Measurements from ENCODE around the gene COL4A1. TPM values are rescaled to one million over a fixed set of nuclear protein-coding genes. Genes with fewer than 3 reads are reported as not detected.
A peak's percentile ranks its signal among the peaks of the same experiment; 100 is the strongest.

The COL4A1 gene
- total RNA-seq, 1 donor from 2014 or later: 2,489 TPM

GRCh38 chr13:110182003-110182402, 125.0 kb downstream of the COL4A1 start:
- Histone ChIP-seq H3K4me1 (ENCODE audit: insufficient read depth, low read length) (peaks cover 16% of the 10 kb centered on the region), H3K27ac (ENCODE audit: low read depth, low read length) (no peak overlapping the region), H3K79me2 (ENCODE audit: insufficient read depth, low read length) (no peaks in the 10 kb centered on the region), H4K20me1 (ENCODE audit: insufficient read depth, low read length) (peaks cover 67% of the 10 kb centered on the region), H3K4me3 (ENCODE audit: insufficient read depth, low read depth, low read length) (no peak overlapping the region), H3K27me3 (ENCODE audit: insufficient read depth, low read length) (no peaks in the 10 kb centered on the region), H3K36me3 (ENCODE audit: insufficient read depth, low read length) (peaks cover 76% of the 10 kb centered on the region), H2AFZ (ENCODE audit: low read depth, low read length) (no peak overlapping the region), H3K9ac (ENCODE audit: low read length) (no peak overlapping the region), H3K4me2 (ENCODE audit: low read length) (no peak overlapping the region), H3K9me3 (ENCODE audit: insufficient read depth, low read depth, low read length) (no peaks in the 10 kb centered on the region)
- Mint-ChIP-seq H3K27me3 (ENCODE audit: low read depth, unreplicated experiment) (no peaks in the 10 kb centered on the region), H3K27ac (ENCODE audit: unreplicated experiment) (peak overlapping the region; percentile 82), H3K9me3 (ENCODE audit: unreplicated experiment) (no peaks in the 10 kb centered on the region), H3K4me1 (ENCODE audit: low read depth, unreplicated experiment) (peaks cover 16% of the 10 kb centered on the region), H3K36me3 (ENCODE audit: low read depth, unreplicated experiment) (peaks cover 53% of the 10 kb centered on the region), H3K4me3 (ENCODE audit: unreplicated experiment) (no peak overlapping the region)
- DNase-seq (ENCODE audit: low read depth): no peak
- FAIRE-seq: no peak
- TF ChIP-seq EZH2 (IDR thresholded peaks at IDR 0.05; ENCODE audit: insufficient read depth, low read length): no peak
- no peak for TF ChIP-seq CTCF (IDR thresholded peaks at IDR 0.05; ENCODE audit: insufficient read depth, low read depth, low read length)

- Histone ChIP-seq H3K9me3 (ENCODE audit: insufficient read depth, low read depth, low read length) (no peaks in the 10 kb centered on the region), H3K36me3 (ENCODE audit: insufficient read depth, low read length) (peaks cover 86% of the 10 kb centered on the region), H3K4me3 (ENCODE audit: insufficient read depth, low read depth, low read length) (no peak overlapping the region), H3K9ac (ENCODE audit: low read length) (no peak overlapping the region), H3K27ac (ENCODE audit: low read depth, low read length) (no peak overlapping the region), H2AFZ (ENCODE audit: low read depth, low read length) (no peak overlapping the region), H3K79me2 (ENCODE audit: insufficient read depth, low read length) (no peaks in the 10 kb centered on the region), H4K20me1 (ENCODE audit: insufficient read depth, low read length) (peaks cover 55% of the 10 kb centered on the region), H3K27me3 (ENCODE audit: insufficient read depth, low read length) (no peaks in the 10 kb centered on the region), H3K4me1 (ENCODE audit: insufficient read depth, low read length) (no peaks in the 10 kb centered on the region), H3K4me2 (ENCODE audit: low read length) (no peak overlapping the region)
- Mint-ChIP-seq H3K4me3 (ENCODE audit: unreplicated experiment) (no peak overlapping the region), H3K27ac (ENCODE audit: unreplicated experiment) (no peak overlapping the region), H3K27me3 (ENCODE audit: low read depth, unreplicated experiment) (no peaks in the 10 kb centered on the region), H3K4me1 (ENCODE audit: low read depth, unreplicated experiment) (no peaks in the 10 kb centered on the region), H3K36me3 (ENCODE audit: low read depth, unreplicated experiment) (peaks cover 47% of the 10 kb centered on the region), H3K9me3 (ENCODE audit: unreplicated experiment) (no peaks in the 10 kb centered on the region)
- TF ChIP-seq CTCF (IDR thresholded peaks at IDR 0.05; ENCODE audit: insufficient read depth, low read depth, low read length) (no peak), EZH2 (IDR thresholded peaks at IDR 0.05; ENCODE audit: insufficient read depth, low read length) (no peak)
- FAIRE-seq: no peak
- DNase-seq (ENCODE audit: low read depth): no peak
Measured at GRCh38 chr13:110179857-110180147, 127.2 kb downstream of the COL4A1 start.

- no peak overlapping the region for H3K4me2 ChIP-seq (ENCODE audit: low read length)
- no peak overlapping the region for H3K4me3 ChIP-seq (ENCODE audit: insufficient read depth, low read depth, low read length)
- no peaks in the 10 kb centered on the region for H3K79me2 ChIP-seq (ENCODE audit: insufficient read depth, low read length)
- H3K27ac Mint-ChIP-seq (ENCODE audit: unreplicated experiment): no peak overlapping the region
- H3K4me3 Mint-ChIP-seq (ENCODE audit: unreplicated experiment): no peak overlapping the region
- H3K27ac ChIP-seq (ENCODE audit: low read depth, low read length): no peak overlapping the region
- H3K9me3 ChIP-seq (ENCODE audit: insufficient read depth, low read depth, low read length): no peaks in the 10 kb centered on the region
- no peak for FAIRE-seq
- no peaks in the 10 kb centered on the region for H3K27me3 Mint-ChIP-seq (ENCODE audit: low read depth, unreplicated experiment)
- H2AFZ ChIP-seq (ENCODE audit: low read depth, low read length): no peak overlapping the region
- peaks cover 51% of the 10 kb centered on the region for H3K36me3 Mint-ChIP-seq (ENCODE audit: low read depth, unreplicated experiment)
- no peak overlapping the region for H3K9ac ChIP-seq (ENCODE audit: low read length)
- H3K9me3 Mint-ChIP-seq (ENCODE audit: unreplicated experiment): no peaks in the 10 kb centered on the region
- H3K4me1 Mint-ChIP-seq (ENCODE audit: low read depth, unreplicated experiment): no peaks in the 10 kb centered on the region
- TF ChIP-seq CTCF (IDR thresholded peaks at IDR 0.05; ENCODE audit: insufficient read depth, low read depth, low read length) (no peak), EZH2 (IDR thresholded peaks at IDR 0.05; ENCODE audit: insufficient read depth, low read length) (no peak)
- H4K20me1 ChIP-seq (ENCODE audit: insufficient read depth, low read length): peaks cover 55% of the 10 kb centered on the region
- no peaks in the 10 kb centered on the region for H3K4me1 ChIP-seq (ENCODE audit: insufficient read depth, low read length)
- DNase-seq (ENCODE audit: low read depth): peak; percentile 42
- peaks cover 88% of the 10 kb centered on the region for H3K36me3 ChIP-seq (ENCODE audit: insufficient read depth, low read length)
- H3K27me3 ChIP-seq (ENCODE audit: insufficient read depth, low read length): no peaks in the 10 kb centered on the region
Measured at GRCh38 chr13:110179116-110179856, 127.7 kb downstream of the COL4A1 start.
